GM18909 (cell line): ENCODE data around the gene STMN3.

Source experiments
- ATAC-seq: cut with Tn5 transposase; IDR thresholded peaks from one replicate; pipeline ENCODE4 v1.9.1; 2021; ENCODE audit warnings: mild to moderate bottlenecking; ENCODE audit not compliant: unreplicated experiment, poor library complexity

The STMN3 gene

DNA sequence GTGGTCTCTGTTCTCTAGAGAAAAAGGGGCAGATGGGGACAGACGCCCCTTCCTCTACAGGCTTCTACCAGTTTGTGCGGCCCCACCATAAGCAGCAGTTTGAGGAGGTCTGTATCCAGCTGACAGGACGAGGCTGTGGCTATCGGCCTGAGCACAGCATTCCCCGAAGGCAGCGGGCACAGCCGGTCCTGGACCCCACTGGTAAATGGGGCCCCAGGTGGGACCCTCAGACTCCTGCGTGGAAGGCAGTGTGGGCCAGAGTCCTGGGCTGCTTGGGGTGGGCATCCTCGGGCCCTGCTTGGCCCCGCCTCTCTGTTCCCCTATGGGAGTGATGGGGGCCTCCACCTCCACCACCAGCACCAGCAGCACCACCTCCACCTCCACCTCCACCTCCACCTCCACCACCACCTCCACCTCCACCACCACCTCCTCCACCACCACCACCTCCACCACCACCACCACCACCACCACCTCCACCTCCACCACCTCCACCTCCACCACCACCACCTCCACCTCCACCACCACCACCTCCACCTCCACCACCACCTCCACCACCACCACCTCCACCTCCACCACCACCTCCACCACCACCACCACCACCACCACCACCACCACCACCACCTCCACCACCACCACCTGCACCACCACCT lies 40.0 kb upstream of the STMN3 start:
- ATAC-seq = no peak

DNA sequence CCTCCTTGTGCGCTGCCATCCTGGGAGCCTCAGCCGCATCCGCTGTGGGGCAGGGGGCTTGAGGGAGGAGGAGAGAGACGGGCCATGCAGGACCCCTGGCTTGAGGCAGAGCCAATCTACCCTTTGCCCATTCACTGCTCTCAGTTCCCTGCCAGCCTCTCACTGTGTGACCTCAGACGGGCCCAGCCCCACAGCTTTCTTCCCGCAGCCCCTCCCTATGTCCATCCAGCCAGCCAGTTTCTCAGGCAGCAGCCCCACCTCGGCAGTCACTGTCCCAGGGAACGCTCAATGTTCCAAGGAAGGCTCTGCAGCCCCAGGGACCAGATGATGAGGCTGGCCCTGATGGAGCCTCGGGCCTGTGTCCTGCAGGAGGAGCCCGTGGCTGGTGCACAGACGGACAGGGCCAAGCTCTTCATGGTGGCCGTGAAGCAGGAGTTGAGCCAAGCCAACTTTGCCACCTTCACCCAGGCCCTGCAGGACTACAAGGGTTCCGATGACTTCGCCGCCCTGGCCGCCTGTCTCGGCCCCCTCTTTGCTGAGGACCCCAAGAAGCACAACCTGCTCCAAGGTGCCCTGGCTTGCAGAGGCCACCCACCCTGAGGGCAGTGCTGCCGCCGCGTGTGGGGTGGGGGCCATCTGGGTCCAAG lies 39.3 kb upstream of the STMN3 start:
- ATAC-seq = no peak

DNA sequence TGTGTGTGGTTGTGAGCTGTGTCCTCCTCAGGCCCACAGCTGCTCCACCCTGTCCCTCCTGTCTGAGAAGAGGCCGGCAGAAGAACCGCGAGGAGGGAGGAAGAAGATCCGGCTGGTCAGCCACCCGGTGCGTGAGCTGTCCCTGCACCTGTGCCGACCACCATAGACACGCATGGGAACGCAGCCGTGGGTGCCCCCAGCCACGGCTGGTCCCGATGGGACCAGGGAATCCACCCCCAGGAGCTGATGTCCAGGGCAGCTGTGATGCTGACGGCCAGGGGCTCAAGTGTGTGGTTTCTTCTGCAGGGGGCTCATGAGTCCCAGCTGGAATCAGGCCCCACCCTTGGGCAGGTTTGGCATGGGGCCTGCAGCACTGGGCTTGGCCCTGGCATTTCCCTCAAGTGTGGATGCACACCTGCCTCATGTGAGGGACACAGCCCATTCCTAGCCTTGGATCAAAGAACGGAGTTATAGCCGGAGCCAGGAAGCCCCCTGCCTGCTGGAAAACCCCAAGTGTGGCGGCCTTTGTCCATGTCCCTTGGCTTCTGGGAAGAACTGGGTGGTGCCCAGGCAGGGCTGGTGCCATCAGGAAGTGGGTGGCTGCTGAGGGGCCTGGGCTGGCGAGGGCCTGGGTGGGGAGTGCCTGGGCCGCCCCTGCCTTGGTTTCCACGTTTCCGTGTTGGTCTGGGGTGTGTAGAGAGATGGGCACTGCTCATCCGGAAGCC lies 38.6 kb upstream of the STMN3 start:
- no peak for ATAC-seq

DNA sequence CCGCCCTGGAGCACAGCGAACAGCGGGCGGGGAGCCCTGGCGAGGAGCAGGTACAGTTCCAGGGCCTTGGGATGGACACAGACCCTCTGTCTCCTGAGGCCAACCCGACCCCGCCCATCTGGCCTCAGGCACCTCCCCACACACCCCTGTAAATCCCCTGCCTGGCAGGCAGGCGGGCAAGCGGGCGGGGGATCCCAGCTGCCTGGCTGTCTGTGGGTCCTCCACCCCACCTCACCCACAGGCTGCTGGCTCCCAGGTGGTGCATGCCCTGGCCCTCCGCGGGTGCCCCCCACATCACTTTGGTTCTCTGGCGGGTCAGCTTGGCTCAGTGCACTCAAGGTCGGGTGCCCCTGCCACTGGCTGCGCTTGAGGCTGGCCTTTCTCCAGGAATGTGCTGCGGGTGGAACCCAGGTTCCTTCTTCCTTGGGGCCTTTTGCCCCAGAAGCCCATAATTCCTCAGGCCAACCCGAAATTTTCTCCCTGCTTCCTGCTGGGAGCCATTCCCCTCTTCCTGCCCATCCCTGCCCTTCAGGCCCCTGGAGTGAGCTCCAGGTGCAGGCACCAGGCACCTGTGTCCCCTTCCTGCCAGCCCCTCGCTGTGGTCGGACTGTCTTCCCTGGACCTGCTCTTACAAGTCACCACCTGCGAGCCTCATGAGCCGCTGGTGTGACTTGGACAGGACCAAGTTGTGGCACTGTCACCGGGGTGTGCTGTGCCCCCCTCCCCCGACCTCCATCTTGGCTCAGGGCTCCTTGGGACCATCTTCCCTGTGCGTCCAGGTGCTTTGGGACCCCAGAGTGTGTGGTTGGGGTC lies 37.9 kb upstream of the STMN3 start:
- ATAC-seq = no peak

DNA sequence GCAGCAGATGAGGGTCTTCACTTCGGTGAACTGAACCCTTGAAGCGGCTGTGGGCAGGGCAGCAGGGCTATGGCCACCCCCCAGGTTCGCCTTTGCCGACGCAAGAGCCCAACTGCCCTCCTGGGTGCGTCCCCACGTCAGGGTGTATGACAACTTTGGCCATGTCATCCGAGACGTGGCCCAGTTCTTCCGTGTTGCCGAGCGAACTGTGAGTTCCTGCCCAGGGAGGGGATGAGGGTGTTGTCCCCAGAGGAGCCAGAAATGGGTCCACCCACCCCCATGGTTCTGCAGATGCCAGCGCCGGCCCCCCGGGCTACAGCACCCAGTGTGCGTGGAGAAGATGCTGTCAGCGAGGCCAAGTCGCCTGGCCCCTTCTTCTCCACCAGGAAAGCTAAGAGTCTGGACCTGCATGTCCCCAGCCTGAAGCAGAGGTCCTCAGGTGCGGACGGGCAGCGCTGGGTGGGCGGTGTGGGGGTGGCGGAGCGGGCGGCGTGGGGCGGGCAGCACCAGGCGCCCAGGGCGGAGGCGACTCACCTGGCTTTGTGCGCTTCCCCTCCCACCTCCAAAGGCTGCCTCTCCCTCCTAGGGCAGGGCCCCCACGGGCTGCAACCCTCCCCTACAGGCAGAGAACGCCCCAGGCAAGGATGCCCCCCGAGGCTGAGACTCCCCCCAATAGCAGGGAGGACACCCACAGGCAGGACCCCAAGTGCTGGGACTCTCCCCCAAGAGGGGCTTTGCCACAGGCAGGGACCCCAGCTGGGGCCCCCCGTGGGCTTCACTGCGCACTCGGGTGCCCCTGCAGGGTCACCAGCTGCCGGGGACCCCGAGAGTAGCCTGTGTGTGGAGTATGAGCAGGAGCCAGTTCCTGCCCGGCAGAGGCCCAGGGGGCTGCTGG lies 37.0 kb upstream of the STMN3 start:
- no peak for ATAC-seq

DNA sequence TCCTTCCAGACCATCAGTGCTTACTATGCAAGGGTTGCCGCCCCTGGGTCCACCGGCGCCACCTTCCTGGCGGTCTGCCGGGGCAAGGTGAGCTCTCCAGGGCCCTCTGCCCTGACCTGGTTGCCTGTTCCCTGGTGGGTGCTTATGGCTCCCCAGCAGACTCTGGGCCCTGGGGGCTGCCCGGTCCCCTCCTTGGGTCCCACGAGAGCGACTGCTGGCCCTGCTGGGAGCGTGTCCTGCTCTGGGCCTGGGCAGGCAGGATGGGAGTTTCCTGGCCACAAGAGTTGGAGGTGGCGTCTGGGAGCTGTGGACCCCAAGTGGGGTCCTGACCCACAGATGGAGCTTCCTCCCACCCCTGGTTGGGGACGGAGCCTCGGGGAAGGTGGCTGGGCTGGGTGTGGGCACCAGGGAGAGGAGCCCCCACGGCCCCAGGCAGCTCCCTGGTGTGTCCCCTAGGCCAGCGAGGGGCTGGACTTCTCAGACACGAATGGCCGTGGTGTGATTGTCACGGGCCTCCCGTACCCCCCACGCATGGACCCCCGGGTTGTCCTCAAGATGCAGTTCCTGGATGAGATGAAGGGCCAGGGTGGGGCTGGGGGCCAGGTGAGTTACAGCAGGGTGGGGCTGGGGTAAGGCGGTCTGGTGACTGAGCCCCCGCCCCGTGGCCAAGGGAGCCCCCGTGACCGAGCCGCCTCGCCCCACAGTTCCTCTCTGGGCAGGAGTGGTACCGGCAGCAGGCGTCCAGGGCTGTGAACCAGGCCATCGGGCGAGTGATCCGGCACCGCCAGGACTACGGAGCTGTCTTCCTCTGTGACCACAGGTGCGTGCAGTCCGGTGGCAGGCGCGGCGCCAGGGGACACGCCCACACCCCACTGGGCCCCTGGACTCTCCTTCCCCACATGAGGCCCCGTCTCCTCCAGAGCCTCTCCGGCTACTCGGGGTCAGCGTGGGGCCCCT lies 36.1 kb upstream of the STMN3 start:
- no peak for ATAC-seq

DNA sequence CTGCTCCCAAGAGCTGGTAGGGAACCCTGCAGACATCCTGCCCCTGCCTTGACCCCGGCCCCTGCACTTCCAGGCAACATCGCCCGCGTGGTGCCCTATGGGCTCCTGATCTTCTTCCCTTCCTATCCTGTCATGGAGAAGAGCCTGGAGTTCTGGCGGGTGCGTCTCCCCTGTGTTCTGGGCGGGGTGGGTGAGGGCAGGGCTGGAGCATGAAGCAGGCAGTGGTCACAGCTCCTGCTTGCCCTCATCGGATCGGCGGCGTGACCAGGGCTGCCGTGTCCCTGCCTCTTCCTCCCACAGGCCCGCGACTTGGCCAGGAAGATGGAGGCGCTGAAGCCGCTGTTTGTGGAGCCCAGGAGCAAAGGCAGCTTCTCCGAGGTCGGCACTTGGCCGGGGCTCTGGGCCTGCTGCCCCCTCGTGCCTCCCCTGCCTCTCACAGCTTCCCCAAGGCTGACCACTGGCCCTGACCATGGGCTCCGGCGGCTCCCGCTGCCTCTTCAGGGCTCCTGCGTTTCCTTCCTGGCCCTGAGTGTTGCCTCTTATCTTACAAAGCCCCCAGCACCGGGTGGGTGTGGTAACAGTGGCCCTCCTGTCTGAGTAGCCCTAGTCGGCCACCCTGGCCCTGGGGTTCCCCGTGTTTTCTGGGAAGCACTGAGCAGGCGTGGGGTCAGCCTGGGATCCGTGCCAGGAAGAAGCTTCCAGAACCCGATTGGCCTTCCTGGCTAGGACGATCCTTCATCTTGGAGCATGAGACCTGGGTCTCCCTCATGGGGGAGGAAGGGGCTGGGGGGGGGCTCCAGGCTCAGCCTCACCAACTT lies 35.2 kb upstream of the STMN3 start:
- ATAC-seq = no peak

DNA sequence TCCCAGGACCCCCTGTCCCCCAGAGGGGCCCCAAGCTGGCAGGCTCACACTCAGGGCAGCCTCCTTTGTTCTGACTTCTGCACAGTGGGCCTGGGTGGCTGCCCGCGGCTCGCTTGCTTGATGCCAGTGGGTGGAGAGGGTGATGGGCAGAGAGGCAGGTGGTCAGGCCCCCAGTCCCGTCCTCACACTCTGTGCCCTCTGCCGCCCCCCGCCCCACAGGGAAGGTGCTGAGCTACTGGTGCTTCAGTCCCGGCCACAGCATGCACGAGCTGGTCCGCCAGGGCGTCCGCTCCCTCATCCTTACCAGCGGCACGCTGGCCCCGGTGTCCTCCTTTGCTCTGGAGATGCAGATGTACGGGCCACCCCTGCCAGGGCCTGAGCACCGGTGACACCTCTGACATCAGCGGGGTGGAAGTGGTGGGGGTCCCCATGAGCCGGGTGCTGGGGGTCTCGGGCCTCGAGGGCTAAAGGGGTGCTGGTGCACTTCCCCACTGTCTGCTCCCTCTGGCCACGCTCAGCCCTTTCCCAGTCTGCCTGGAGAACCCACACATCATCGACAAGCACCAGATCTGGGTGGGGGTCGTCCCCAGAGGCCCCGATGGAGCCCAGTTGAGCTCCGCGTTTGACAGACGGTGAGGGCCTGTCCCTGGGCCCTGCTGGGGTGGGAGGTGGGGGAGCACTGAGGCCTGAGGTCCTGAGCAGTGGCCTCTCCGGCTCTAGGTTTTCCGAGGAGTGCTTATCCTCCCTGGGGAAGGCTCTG lies 34.4 kb upstream of the STMN3 start:
- no peak for ATAC-seq

DNA sequence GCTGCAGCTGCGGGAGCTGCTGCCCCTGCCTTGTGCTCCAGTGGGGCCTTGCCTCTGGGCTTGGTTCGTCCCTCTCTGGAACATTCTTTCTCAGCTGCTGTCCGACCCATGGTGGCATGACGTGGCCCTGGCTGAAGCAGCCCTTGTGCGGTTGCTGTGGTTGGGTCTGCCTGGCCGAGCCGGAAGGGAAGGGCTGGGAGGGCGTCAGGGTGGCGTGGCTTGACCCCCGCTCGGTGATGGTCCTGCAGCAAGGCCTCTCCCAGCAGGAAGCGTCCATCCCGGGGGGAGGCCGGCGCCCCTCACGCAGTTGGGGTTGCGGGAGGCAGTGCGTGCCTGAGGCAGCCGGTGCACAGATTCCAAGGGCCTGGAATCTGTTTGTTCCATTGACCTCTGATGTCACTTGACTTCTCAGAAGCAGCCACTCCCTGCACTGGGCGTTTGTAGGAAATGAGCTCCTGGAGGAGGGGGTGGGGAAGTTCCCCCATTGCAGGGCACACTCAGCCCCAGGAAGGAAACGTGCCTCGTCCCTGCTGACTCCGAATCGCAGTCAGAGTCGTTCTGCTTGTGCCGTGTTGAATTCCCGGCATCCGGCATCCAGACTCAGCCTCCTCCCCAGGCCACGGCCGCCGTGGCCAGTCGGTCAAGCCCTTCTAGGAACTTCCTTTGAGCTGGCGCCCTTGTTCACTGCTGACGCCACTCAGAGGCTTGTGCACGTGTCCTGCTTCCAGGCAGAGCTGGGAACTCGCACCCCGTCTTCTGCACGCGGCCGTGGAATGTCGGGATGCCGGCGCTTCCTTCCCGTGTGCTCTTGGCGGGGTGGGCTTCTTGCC lies 33.5 kb upstream of the STMN3 start:
- ATAC-seq = no peak

DNA sequence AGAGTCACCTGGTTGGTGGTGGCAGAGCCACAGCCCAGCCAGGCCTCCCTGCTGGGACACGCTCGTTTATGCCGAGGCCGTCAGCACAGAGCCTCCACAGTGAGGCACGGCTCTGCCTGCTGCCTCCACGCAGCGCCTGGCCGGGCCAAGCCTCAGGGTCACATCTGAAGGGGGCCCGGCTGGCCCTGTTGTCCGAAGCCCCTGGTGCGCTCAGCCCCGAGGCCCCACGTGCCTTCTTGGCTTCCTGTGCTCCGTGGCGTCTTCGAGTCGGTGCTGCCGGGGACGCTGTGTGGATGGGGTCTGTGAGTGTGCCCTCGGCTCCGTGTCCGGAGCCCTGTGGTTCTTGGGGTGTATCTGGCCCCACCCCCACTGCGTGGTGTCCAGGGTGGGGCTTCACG lies 32.9 kb upstream of the STMN3 start:
- ATAC-seq = no peak

DNA sequence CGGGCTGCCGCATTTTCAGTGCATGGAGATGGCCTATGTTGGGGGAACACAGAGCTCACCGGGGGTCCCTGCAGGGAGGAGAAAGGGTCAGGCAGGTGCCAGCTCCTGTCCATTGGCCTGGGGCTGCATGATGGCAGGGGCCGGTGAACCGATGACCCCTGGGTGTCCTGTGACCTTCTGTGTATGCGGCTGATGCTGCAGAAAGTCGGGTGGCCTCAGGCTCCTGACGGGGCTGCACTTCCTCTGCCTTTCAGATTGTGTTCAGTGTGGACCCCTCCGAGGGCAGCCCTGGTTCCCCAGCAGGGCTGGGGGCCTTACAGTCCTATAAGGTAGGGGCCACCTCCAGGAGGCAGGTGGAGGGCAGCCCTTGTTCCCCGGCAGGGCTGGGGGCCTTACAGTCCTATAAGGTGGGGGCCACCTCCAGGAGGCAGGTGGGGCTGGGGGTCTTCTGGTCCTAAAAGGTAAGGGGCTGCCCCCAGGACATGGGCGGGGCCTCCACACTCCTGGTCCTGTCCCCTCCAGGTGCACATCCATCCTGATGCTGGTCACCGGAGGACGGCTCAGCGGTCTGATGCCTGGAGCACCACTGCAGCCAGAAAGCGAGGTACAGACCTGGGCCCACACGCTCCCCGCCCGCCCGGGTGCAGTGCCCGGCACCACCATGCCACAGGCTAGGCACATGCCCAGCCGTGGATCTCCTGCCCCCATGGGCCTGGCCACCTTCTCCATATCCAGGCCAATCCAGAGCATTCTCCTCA lies 32.2 kb upstream of the STMN3 start:
- no peak for ATAC-seq

DNA sequence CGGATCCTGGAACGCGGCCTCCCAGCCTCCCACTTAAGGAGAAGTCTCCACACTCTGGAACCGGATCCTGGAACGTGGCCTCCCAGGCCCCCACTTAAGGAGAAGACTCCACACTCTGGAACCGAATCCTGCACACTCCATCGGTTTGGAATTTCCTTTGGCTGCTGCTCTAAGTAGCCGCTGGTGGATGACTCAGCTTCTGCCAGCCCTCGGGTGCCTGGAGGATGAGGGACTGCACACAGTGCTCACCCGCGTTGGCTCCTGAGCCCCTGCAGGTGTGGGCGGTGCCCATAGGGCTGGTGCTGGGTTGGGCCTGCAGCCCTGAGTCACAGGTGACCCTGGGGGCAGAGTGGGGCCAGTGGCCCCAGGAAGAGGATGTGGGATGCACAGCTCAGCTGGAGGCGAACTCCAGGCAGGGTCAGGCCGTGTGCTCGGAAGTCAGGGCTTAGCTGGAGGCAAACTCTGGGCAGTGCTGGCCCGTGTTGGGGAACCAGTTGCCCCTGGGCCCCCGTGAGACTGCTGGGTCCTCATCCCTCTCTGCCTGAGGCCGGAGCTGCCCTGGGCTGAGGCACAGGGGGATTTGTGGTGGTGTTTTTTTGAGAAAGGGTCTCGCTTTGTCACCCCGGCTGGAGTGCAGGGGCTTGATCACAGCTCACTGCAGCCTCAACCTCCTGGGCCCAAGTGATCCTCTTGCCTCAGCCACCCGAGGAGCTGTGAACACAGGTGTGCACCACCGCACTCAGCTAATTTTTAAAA lies 29.3 kb upstream of the STMN3 start:
- no peak for ATAC-seq

DNA sequence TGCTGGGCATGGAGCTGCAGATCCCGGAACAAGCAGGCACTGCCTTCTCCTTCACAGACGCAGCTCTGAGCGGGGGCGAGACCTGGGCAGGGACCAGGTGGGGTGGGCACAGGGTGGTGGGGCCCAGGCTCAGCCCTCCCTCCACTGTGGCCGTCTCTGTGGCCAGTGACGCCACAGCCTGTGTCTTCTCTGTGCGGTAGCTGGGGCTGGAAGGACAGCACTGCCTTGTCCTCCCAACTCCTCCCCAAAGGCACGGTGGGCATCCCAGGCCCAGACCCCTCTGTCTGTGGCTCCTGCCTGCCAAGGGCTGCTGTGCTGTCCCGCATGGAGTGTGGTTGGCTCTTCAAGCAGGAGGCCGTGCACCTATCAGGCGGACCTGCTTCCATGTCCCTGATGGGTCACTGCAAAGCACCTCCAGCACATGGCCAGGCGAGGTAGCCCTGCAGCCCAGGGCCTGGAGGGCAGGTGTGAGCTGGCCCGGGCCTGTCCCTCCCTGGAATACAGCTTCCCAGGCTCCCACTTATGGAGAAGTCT lies 28.5 kb upstream of the STMN3 start:
- ATAC-seq = no peak

DNA sequence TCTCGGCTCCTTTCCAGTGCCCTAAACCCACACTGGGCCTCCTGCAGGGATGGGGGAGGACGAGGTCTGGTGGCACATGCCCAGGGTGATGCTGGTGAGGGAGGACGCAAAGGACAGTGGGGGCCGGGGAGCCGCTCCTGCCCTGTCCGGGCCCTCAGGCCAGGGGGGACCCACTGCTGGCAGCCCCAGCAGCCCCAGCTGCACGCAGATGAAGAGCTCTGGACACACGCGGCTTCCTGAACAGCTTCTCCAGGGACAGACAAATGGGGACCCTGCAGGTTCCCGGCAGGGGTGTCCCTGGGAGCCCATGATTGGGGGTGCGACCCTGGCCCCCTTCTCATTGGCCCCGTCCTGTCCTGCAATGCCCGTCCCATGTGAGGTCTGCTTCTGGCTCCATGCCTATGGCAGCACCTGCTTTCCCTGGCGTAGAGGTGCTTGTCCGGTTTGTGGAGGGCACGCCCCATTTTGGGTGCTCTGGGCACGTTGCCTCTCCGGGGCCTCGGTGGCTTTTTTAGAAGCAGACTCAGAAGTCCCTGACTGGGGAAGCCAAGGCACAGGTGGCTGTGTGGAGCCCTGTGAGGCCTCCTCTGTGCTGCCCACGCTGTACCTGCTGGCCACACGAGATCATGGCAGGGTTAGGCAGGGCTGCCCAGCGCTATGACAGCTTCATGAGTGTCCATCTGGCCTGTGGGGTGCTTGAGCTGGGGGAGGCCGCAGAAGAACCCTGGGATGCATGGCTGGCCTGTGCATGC lies 27.8 kb upstream of the STMN3 start:
- no peak for ATAC-seq
